H9 (cell line): ENCODE measurements around the gene IL20RB. TPM values are rescaled to one million over a fixed set of nuclear protein-coding genes. Genes with fewer than 3 reads are reported as not detected.

Experiments used
- DNase-seq: peaks from one replicate; pipeline ENCODE4 v3.0.0-alpha.2; 2017
- H2AFZ ChIP-seq: one replicate; pipeline ENCODE4 v1.6.1; 2013; ENCODE audit warnings: mild to moderate bottlenecking, low read length, control low read depth, moderate library complexity
- H2AK5ac ChIP-seq: 2 replicates; pipeline ENCODE4 v1.6.1; 2013; ENCODE audit warnings: low read length, control low read depth, mixed read lengths; ENCODE audit not compliant: insufficient read length
- H2BK120ac ChIP-seq: one replicate; pipeline ENCODE4 v1.6.1; 2013; ENCODE audit warnings: low read depth, mild to moderate bottlenecking, low read length, control low read depth, inconsistent platforms; ENCODE audit not compliant: poor library complexity, severe bottlenecking
- H2BK12ac ChIP-seq: 2 replicates; pipeline ENCODE4 v1.6.1; 2013; ENCODE audit warnings: low read length, control low read depth, mixed read lengths, low read depth; ENCODE audit not compliant: insufficient read length
- H2BK15ac ChIP-seq: 2 replicates; pipeline ENCODE4 v1.6.1; 2013; ENCODE audit warnings: low read depth, low read length, control low read depth
- H2BK20ac ChIP-seq: one replicate; pipeline ENCODE4 v1.6.1; 2013; ENCODE audit warnings: low read depth, mild to moderate bottlenecking, low read length, control low read depth, inconsistent platforms; ENCODE audit not compliant: poor library complexity, severe bottlenecking
- H2BK5ac ChIP-seq: 2 replicates; pipeline ENCODE4 v1.6.1; 2013; ENCODE audit warnings: low read length, control low read depth, mixed read lengths; ENCODE audit not compliant: insufficient read length
- H3K14ac ChIP-seq: 2 replicates; pipeline ENCODE4 v1.6.1; 2013; ENCODE audit warnings: low read length, control low read depth; ENCODE audit not compliant: insufficient read depth
- H3K18ac ChIP-seq: 2 replicates; pipeline ENCODE4 v1.6.1; 2013; ENCODE audit warnings: low read depth, mild to moderate bottlenecking, mixed read lengths, low read length, control low read depth; ENCODE audit not compliant: insufficient read length
- H3K23ac ChIP-seq: 2 replicates; pipeline ENCODE4 v1.6.1; 2013; ENCODE audit warnings: low read length, control low read depth, mixed read lengths, low read depth; ENCODE audit not compliant: insufficient read length
- H3K23me2 ChIP-seq: 2 replicates; pipeline ENCODE4 v1.6.1; 2013; ENCODE audit warnings: low read depth, mild to moderate bottlenecking, mixed read lengths, low read length, control low read depth; ENCODE audit not compliant: insufficient read length, poor library complexity, severe bottlenecking
- H3K27ac ChIP-seq: 2 replicates; pipeline ENCODE4 v1.5.1; 2013; ENCODE audit warnings: low read length, control low read depth, mixed read lengths, low read depth; ENCODE audit not compliant: insufficient read length
- H3K27me3 ChIP-seq: 2 replicates; pipeline ENCODE4 v1.6.1; 2013; ENCODE audit warnings: low read length, control low read depth, inconsistent platforms; ENCODE audit not compliant: insufficient read depth
- H3K4ac ChIP-seq: 2 replicates; pipeline ENCODE4 v1.6.1; 2013; ENCODE audit warnings: low read depth, mild to moderate bottlenecking, control low read depth, inconsistent platforms, low read length, moderate library complexity
- H3K4me1 ChIP-seq: 2 replicates; pipeline ENCODE4 v1.6.1; 2013; ENCODE audit warnings: low read length, control low read depth, inconsistent platforms; ENCODE audit not compliant: insufficient read depth
- H3K4me2 ChIP-seq: 2 replicates; pipeline ENCODE4 v1.6.1; 2013; ENCODE audit warnings: low read length, control low read depth, mixed read lengths; ENCODE audit not compliant: insufficient read length, insufficient read depth
- H3K56ac ChIP-seq: 2 replicates; pipeline ENCODE4 v1.6.1; 2013; ENCODE audit warnings: low read depth, mild to moderate bottlenecking, mixed read lengths, low read length, control low read depth; ENCODE audit not compliant: insufficient read length
- H3K79me1 ChIP-seq: 2 replicates; pipeline ENCODE4 v1.6.1; 2013; ENCODE audit warnings: low read depth, mild to moderate bottlenecking, moderate library complexity, low read length, control low read depth, inconsistent platforms; ENCODE audit not compliant: insufficient read depth, poor library complexity, severe bottlenecking
- H3K79me2 ChIP-seq: 2 replicates; pipeline ENCODE4 v1.6.1; 2013; ENCODE audit warnings: low read length, control low read depth, inconsistent platforms; ENCODE audit not compliant: insufficient read depth
- H3K9ac ChIP-seq: 2 replicates; pipeline ENCODE4 v1.6.1; 2013; ENCODE audit warnings: low read length, control low read depth, mixed read lengths; ENCODE audit not compliant: insufficient read length; ENCODE audit errors: extremely low read depth
- H3K9me3 ChIP-seq: one replicate; pipeline ENCODE4 v1.6.1; 2013; ENCODE audit warnings: low read depth, low read length, inconsistent platforms; ENCODE audit not compliant: control insufficient read depth
- H3T11ph ChIP-seq: one replicate; pipeline ENCODE4 v1.6.1; 2013; ENCODE audit warnings: mild to moderate bottlenecking, low read length, control low read depth, inconsistent platforms
- H4K20me1 ChIP-seq: one replicate; pipeline ENCODE4 v1.6.1; 2013; ENCODE audit not compliant: control insufficient read depth, insufficient read length, insufficient read depth
- H4K5ac ChIP-seq: 2 replicates; pipeline ENCODE4 v1.6.1; 2013; ENCODE audit warnings: low read depth, mild to moderate bottlenecking, mixed read lengths, low read length, control low read depth; ENCODE audit not compliant: insufficient read length
- H4K8ac ChIP-seq: replicated peaks from 2 replicates; pipeline ENCODE4 v1.6.1; 2013; ENCODE audit warnings: low read length, control low read depth, mixed read lengths, low read depth; ENCODE audit not compliant: insufficient read length
- H4K91ac ChIP-seq: 2 replicates; pipeline ENCODE4 v1.6.1; 2013; ENCODE audit warnings: low read depth, mild to moderate bottlenecking, moderate library complexity, mixed read lengths, low read length, control low read depth; ENCODE audit not compliant: insufficient read length
- H3K27ac Mint-ChIP-seq, 3 experiments: 2 replicates in 2 of 3; 3 replicates in 1 of 3; pipeline ENCODE4 v1.8.0; 2020 to 2021; ENCODE audit warnings: mixed read lengths in 3 of 3, mild to moderate bottlenecking in 1 of 3, moderate library complexity in 1 of 3
- H3K27me3 Mint-ChIP-seq: 2 replicates; pipeline ENCODE4 v1.8.0; 2021; ENCODE audit warnings: low read depth, mild to moderate bottlenecking, moderate library complexity, mixed read lengths
- H3K36me3 Mint-ChIP-seq, 3 experiments: 2 replicates in 2 of 3; 3 replicates in 1 of 3; pipeline ENCODE4 v1.8.0; 2020 to 2021; ENCODE audit warnings: low read depth in 3 of 3, mixed read lengths in 3 of 3; ENCODE audit not compliant: insufficient read depth in 1 of 3
- H3K4me1 Mint-ChIP-seq, 2 experiments: 2 replicates each; pipeline ENCODE4 v1.8.0; 2020; ENCODE audit warnings: mixed read lengths in 2 of 2
- H3K4me3 Mint-ChIP-seq, 2 experiments: 2 replicates in 1 of 2; 3 replicates in 1 of 2; pipeline ENCODE4 v1.8.0; 2020 to 2021; ENCODE audit warnings: mild to moderate bottlenecking in 2 of 2, mixed read lengths in 2 of 2, moderate library complexity in 1 of 2
- H3K9me3 Mint-ChIP-seq, 2 experiments: 2 replicates in 1 of 2; 3 replicates in 1 of 2; pipeline ENCODE4 v1.8.0; 2020; ENCODE audit warnings: mild to moderate bottlenecking in 2 of 2, mixed read lengths in 2 of 2, moderate library complexity in 1 of 2
- WGBS: extraction: QIAGEN DNeasy Blood & Tissue Kit; methylation state at CpG from one replicate; pipeline ENCODE4 v1.1.7; 2013; ENCODE audit warnings: missing lambda C conversion rate, low lambda C conversion rate, mixed read lengths; ENCODE audit not compliant: insufficient read length; ENCODE audit errors: extremely low coverage; 5-methylcytosine and 5-hydroxymethylcytosine counted together
- total RNA-seq: library from RNA; stranded (reverse); gene quantifications from 2 replicates; pipeline ENCODE4 v1.2.1, GENCODE V29; 2021
- TF ChIP-seq, protein P1 (sequence below): fragments of 200-600 bp; sonication (generic); conservative IDR thresholded peaks from 3 replicates; pipeline ENCODE4 v1.8.0; 2021; ENCODE audit warnings: antibody characterized with exemption, mild to moderate bottlenecking

The IL20RB gene
- total RNA-seq, 1 experiment from 2014 or later = 1.5 TPM

DNA sequence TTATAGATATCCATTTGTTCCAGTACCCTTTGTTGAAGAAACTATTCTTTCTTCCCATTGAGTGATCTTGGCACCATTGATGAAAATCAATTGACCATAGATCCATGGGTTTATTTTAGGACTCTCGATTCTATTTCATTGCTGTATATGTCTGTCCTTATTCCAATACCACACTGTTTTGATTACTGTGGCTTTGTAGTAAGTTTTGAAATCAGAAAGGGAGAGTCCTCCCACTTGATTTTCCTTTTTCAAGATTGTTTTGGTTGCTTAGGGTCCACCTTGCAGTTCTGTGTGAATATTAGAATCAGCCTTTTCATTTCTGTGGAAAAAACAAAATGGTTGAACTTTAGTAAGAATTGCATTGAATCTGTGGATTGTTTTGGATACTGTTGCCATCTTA lies 20.6 kb upstream of the IL20RB start:
- Histone ChIP-seq H2BK12ac (no peak overlapping the region), H3K23ac (no peak overlapping the region), H2BK5ac (no peak overlapping the region), H3K79me1 (no peaks in the 10 kb centered on the region), H3T11ph (no peak overlapping the region), H3K9me3 (no peaks in the 10 kb centered on the region), H2BK15ac (no peak overlapping the region), H4K8ac (no peak overlapping the region), H3K18ac (no peak overlapping the region), H2AFZ (no peak overlapping the region), H3K23me2 (no peaks in the 10 kb centered on the region), H4K20me1 (no peaks in the 10 kb centered on the region), H2AK5ac (no peak overlapping the region), H4K91ac (no peak overlapping the region), H3K4ac (no peak overlapping the region), H3K79me2 (no peaks in the 10 kb centered on the region; the same call in 1 of the 2 replicates), H3K4me2 (no peak overlapping the region), H3K4me1 (no peaks in the 10 kb centered on the region), H3K27me3 (no peaks in the 10 kb centered on the region), H3K9ac (no peak overlapping the region), H3K14ac (no peak overlapping the region), H3K27ac (no peak overlapping the region), H2BK20ac (no peak overlapping the region), H2BK120ac (no peak overlapping the region), H4K5ac (no peak overlapping the region), H3K56ac (no peak overlapping the region)
- WGBS = no CpG with 5 or more reads among the region's 1 CpG
- DNase-seq = no peak
- Mint-ChIP-seq H3K36me3 (peaks cover 14 to 25% (median 21%) of the 10 kb centered on the region in 3 experiments; a peak in 6 of 7 replicates), H3K4me1 (peaks cover 14 to 17% of the 10 kb centered on the region in 2 experiments), H3K27me3 (no peaks in the 10 kb centered on the region), H3K9me3 (peaks cover 0 to 7% of the 10 kb centered on the region in 2 experiments; a peak in 3 of 5 replicates), H3K27ac (no peak overlapping the region), H3K4me3 (no peak overlapping the region)
- TF ChIP-seq, protein P1, sequence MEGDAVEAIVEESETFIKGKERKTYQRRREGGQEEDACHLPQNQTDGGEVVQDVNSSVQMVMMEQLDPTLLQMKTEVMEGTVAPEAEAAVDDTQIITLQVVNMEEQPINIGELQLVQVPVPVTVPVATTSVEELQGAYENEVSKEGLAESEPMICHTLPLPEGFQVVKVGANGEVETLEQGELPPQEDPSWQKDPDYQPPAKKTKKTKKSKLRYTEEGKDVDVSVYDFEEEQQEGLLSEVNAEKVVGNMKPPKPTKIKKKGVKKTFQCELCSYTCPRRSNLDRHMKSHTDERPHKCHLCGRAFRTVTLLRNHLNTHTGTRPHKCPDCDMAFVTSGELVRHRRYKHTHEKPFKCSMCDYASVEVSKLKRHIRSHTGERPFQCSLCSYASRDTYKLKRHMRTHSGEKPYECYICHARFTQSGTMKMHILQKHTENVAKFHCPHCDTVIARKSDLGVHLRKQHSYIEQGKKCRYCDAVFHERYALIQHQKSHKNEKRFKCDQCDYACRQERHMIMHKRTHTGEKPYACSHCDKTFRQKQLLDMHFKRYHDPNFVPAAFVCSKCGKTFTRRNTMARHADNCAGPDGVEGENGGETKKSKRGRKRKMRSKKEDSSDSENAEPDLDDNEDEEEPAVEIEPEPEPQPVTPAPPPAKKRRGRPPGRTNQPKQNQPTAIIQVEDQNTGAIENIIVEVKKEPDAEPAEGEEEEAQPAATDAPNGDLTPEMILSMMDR = no peak
